GM19239 (cell line): ENCODE measurements around the gene TNFRSF17.
A peak's percentile ranks its signal among the peaks of the same experiment; 100 is the strongest.

Experiments
- DNase-seq: peaks from one replicate; pipeline ENCODE4 v3.0.0; 2011; ENCODE audit warnings: low spot score; ENCODE audit not compliant: insufficient read length
- FAIRE-seq: peaks from 2 replicates; lab custom pipeline; 2011; peaks lifted over from hg19 to GRCh38; lab: Jason Lieb, UNC

The TNFRSF17 gene

DNA sequence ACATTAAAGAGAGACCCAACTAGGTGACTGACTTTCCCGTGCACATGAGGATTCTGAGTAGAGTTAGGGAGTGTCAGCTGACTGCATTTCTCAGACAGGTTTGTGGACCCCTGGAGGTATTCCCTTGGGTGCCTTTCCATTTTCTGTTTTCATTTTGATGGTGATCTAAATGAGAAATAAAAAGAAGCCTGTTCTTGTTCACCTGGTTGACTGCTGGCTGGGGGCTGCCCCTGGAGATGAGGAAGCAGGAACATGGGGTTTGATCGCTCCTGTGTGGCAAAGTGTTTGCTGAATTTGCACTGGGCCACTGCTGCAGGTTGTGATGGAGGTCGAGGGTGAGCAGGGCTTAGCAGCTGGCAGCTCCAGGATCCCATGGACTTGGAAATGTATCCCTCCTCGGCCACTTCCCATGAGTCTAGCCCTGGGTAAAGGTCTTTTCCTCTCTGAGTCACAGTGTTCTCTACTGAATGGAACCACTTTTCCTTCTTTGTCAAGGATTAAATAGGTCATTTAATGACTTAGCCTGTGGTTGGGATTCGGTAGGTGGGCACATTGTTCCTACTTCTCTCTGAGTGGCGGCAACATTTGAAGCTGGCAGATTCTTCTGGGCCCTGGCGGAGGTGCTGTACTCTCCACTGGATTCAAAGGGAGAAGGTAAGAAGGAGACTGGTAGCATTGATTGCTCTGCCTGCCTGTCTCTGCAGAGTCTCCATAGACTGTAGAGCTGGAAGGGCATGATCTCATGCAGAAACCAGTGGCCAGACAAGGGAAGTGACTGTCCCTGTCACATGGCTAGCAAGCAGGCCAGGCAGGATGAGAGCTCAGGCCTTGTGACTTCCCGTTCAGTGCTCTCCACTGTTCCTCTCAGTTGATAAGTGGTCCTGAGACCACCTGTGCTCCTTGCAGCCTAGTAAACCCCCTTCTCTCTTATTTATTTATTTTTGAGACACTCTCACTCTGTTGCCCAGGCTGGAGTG is 29.4 kb downstream of the TNFRSF17 start:
- DNase-seq: no peak
- FAIRE-seq: peak; percentile 68

GRCh38 chr16:11996433-11997330 is 31.7 kb downstream of the TNFRSF17 start:
- no peak for FAIRE-seq
- no peak for DNase-seq

GRCh38 chr16:12000032-12000431 is 35.0 kb downstream of the TNFRSF17 start:
- no peak for DNase-seq
- no peak for FAIRE-seq

GRCh38 chr16:12002447-12003006 is 37.5 kb downstream of the TNFRSF17 start:
- DNase-seq (no peak), FAIRE-seq (no peak)

DNA sequence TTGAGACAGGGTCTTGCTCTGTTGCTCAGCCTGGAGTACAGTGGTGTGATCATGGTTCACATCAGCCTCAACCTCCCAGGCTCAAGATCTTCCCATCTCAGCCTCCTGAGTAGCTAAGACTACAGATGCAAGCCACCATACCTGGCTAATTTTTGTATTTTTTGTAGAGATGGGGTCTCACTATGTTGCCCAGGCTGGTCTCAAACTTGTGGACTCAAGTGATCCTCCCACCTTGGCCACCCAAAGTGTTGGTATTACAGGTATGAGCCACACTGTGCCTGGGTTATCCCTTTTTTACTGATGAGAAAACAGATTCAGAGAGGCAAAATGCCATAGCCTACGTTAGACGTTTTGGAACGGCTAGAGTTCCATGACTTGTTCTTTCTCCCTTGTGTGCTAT is 41.6 kb downstream of the TNFRSF17 start:
- DNase-seq: no peak
- no peak for FAIRE-seq

DNA sequence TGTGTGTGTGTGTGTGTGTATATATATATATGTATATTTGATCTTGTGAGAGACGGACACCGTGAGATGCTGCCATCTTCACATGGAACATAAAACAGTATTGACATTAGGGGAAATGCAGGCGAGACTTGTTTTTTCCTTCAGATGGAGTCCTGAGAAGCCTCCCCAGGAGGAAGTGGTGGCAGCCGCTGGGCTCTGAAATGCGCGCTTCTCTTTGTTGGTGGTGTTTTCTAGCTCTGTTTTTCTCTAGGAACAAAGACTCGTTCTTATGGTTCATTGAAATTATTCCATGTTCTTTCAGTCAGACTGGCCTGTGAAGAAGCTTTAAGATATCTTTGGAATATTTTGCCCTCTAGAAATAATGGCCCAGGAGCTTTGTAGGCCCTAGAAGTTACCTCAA is 44.5 kb downstream of the TNFRSF17 start:
- DNase-seq: no peak
- FAIRE-seq: no peak

GRCh38 chr16:12009922-12010321 is 44.9 kb downstream of the TNFRSF17 start:
- FAIRE-seq: no peak
- no peak for DNase-seq

GRCh38 chr16:12010388-12011251 is 45.6 kb downstream of the TNFRSF17 start:
- no peak for FAIRE-seq

DNA sequence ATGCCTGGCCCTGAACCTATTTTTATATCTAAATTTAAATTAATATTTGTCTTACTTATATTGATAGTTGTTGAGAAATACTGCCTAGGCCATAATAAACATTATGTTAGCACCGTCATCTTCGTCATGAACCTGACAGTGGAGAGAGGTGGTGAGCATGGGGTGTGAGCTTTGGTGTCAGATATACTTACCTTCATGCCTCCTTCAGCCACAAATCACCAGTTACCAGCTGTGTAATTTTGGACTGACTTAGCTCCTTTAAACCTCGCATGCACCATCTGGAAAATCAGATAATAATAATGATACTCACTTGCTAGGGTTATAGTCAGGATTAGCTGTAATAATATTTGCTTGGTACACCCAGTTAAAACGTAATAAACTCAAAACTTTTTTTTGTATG is 46.6 kb downstream of the TNFRSF17 start:
- DNase-seq (no peak), FAIRE-seq (no peak)

More at GRCh38 chr16:12010388-12011251, 45.6 kb downstream of the TNFRSF17 start:
- no peak for DNase-seq

GRCh38 chr16:12016291-12016947 is 51.4 kb downstream of the TNFRSF17 start:
- FAIRE-seq (no peak), DNase-seq (no peak)

- FAIRE-seq (no peak), DNase-seq (no peak)
These were observed 52.5 kb downstream of the TNFRSF17 start for GRCh38 chr16:12017558-12017957.
